ENCODE data around the gene EXD3. TPM values are rescaled to one million over a fixed set of nuclear protein-coding genes. Genes with fewer than 3 reads are reported as not detected.
"Not testable (repeated sequence)": the region's sequence is repeated elsewhere in the genome, so short reads cannot be mapped to it uniquely, and the experiment has no call there.

EXD3 gene
- total RNA-seq, 1 donor from 2014 or later, result 12.0 TPM

DNA sequence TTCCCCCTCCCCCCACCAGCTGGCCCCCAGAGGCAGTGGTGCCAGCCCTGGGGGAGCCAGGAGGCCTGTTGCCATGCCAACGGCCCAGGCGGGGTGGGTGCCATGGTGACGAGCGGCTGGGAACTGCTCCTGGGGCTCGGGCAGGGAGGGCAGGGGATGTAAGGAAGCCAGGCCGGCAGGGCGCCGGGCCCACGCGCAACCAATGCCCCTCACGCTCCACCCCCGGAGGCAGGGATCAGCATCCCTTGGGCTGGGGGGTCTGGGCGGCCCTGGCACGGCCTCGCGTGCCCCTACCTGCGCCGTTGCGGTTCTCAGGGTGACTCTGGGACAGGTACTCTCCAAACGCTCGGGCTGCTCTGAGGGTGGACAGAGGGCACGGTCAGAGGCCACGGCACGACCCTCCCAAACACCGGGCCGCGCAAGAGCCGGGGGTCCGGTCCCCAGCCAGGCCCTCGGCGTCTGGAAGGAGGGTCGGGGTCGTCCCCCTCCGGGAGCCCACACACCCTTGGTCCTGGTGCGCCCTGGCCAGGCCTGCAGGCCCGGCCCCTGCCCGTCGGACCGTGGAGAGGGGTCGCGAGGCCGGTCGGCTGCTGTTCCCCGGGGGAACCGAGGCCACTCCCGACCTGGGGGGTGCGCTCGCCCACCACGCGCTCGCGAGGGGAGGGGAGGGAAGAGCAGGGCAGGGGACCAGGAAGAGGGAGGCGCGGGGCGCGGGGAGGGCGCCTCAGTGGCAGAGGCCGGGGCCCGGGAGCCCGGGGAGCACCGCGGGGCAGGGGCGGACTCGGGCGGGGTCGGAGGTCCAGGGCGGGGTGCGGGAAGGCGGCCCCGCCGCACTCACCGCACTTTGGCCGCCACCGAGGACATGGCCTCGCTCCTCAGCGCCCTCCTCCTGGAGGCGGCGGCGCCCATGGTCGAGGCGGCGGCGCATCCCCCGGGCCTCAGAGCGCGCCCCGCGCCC, 35.5 kb upstream of the EXD3 start:
- DNase-seq (ENCODE audit: low spot score), result peak; percentile 42

GRCh38 chr9:137457406-137458193, 34.6 kb upstream of the EXD3 start:
- DNase-seq (ENCODE audit: low spot score), result no peak

- DNase-seq (ENCODE audit: low spot score), result no peak
Measured at GRCh38 chr9:137456864-137457405, 34.0 kb upstream of the EXD3 start.

DNA sequence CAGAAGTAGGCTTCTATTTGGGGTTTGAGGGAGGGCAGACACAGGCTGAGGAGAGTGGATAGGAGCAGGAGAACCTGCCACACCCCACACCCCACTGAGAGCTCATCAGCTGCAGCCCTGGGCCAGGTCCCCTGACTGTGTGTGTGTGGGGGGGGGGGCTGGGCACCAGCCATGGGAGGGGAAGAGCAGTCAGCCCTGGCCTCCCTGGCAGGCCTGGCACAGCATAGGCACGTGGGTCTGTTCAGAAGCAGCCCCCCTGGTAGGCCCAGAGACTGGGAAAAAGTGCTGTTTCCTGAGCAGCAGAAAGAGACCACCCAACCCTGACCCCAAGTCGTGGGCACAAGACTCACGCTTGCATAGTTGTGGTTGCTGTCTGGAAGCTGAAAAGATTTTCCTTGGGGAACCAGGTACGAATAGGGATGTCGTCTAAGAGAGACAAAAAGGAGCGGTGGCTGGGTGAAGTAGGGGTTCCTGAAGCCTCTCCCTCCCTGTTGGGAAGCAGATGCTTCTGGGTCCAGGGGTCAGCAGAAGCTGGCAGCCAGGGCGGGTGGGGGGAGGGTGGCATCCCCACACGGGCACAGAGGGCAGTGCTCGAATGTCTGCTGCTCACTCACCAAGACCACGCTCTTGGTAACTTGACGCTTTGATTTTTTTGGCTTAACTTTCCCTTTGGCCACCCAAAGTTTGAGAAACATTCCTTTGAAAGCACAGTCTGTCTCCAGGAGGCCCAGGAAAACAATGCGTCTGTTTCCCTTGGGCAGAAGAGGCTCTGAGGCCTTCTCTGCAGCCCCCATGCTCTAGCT, 33.3 kb upstream of the EXD3 start:
- DNase-seq (ENCODE audit: low spot score), result no peak

DNA sequence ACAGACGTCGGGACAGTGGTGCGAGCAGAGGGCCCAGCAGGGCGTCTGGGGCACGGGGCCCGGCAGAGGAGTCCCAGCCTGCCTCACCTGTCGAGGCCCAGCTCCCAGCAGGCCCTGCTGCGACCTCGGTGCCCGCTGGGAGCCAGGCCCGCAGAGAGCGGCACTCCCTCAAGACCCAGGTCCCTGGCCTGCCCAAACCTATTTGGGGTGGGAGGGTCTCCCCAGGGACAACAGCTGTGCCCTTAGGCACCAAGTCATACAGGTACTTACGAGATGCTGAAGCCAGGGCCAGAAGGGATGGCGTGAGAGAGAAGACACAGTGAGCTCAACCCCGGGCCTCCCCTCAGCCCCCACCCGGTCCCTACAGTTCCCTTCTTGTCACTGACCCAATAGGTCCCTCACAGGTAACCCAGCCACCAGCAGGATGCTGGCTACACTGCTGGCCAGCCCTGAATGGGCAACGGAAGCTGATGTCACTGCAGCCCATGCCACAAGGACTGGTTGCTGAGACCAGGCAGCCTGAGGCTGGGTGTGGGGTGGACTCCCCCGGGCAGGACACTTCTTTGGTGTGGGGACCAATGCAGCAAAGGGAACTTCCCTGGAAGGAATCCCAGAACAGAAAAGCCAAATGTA, 32.5 kb upstream of the EXD3 start:
- DNase-seq (ENCODE audit: low spot score), result no peak

- peak; percentile 57 for DNase-seq (ENCODE audit: low spot score)
Measured at GRCh38 chr9:137454597-137455358, 31.8 kb upstream of the EXD3 start.

DNA sequence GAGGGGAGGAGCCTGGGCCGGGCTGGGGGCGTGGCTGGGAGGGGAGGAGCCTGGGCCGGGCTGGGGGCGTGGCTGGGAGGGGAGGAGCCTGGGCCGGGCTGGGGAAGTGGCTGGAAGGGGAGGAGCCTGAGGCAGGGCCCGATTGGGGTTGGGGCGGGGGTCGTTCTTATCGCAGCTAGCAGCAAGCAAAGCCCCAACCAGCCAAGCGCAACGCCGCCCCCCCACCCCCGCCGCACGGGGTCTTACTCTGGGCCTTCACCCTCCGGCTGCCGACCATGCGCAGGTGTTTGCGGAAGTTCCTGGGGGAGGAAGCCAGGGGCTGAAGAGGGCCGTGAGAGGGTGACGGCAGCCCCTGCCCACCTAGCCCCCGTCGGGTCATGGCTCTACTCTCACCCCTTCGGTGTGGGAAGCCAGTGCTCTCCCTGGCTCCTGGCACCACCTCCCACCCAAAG, 31.2 kb upstream of the EXD3 start:
- DNase-seq (ENCODE audit: low spot score), result peak; percentile 28

- peak; percentile 71 for DNase-seq (ENCODE audit: low spot score)
Measured at GRCh38 chr9:137453643-137454081, 30.7 kb upstream of the EXD3 start.

DNA sequence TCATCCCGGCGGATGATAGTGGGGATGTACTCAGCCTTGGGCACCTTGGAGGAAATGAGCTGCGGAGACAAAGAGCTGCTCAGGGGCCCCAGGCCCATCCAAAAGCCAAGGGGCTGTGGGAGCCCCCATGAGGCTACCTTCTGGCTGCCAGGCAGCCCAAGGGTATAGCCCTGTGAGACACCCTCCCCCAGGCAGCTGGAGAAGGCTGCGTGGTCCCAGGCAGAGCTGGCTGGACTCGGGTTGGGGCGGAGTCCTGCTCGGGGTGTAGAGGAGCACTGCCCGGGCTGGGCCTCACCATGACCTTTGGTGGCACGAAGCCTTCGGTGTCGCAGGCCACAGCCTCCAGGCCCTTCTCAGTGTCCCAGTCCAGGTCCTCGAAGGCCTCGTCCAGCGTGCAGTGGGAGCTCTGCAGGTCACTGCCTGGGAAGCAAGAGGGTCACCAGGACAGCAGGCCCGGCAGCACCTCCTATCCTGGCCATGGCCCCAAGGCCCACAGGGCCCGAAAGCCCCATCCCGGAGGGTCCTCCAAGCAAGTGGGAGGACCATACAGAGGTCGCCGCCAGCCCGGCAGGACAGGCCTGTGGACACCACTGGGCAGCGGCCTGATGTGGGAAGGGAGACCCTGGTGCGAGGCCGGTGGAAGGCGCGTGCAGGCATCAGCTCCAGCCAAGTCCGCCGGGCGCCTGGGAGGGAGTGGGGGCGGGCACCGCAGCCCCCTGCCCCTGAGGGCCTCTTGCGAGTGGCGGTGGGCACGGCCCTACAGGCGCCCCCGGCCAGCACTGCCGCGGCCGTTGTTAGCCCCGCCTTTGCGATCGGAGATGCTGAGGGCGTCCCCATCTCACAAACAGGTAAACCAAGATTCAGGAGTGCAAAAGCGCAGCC, 30.0 kb upstream of the EXD3 start:
- DNase-seq (ENCODE audit: low spot score), result no peak

GRCh38 chr9:137452006-137452760, 29.2 kb upstream of the EXD3 start:
- no peak for DNase-seq (ENCODE audit: low spot score)

GRCh38 chr9:137451264-137452005, 28.5 kb upstream of the EXD3 start:
- DNase-seq (ENCODE audit: low spot score), result not testable (repeated sequence)

- DNase-seq (ENCODE audit: low spot score), result not testable (repeated sequence)
Measured at GRCh38 chr9:137450539-137451222, 27.7 kb upstream of the EXD3 start.

DNA sequence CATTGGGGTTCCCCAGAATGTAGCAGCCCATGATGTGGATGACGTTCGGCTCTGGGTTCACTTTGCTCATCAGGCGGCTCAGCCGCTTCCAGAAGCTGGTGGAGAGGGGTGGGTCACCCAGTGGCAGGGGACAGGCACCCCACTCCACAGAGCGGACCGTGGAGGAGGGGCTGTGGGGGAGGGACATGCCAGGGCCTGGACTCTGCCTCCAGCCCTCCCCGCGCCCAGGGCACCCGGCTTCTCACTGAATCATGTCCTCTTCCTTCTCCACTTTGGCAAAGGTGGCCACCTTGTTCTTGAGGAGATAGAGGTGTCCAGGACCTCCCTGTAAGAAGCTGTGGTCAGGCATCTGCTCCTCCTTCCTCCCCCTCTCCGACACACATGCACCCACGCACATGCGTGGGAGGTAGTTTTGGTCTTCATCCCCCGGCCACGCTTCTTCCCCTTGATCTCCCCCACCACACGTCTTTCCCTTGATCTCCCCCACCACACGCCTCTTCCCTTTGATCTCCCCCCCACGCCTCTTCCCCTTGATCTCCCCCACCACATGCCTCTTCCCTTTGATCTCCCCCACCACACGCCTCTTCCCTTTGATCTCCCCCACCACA, 27.1 kb upstream of the EXD3 start:
- no peak for DNase-seq (ENCODE audit: low spot score)

DNA sequence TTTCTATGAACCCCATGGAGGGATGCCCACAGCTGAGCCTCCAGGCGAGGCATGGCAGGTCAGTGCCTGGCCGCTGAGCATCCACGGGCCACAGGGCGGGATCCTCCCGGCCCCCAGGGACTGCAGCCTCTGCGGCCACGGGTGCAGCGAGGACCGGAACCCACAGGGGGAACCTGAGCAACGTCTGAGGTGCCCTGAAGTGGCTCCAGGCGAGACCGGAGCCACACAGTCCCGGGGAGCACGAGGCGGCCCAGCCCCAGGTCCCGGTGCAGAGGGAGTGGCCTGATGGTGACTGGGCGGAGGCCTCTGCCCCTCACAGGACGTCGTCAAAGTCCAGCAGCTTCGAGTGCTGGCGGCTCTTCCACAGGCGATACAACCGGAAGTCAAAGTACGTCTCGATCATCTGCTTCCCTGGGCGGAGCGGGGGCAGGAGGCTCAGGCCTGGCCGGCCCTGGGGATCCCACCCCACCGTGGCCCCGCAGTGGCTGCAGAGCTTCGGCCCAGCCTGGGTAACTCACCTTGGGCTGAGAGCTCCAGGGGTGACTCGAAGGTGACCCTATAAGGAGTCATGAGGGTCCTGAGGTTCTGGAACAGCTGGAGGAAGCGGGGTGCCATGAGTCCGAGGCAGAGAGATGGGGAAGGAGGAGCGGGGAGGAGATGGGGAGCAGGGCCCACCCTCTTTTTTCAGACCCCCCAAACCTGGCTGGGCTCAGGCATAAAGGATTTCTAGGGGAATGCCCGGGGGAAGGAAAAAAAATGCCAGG, 26.3 kb upstream of the EXD3 start:
- DNase-seq (ENCODE audit: low spot score), result no peak

DNA sequence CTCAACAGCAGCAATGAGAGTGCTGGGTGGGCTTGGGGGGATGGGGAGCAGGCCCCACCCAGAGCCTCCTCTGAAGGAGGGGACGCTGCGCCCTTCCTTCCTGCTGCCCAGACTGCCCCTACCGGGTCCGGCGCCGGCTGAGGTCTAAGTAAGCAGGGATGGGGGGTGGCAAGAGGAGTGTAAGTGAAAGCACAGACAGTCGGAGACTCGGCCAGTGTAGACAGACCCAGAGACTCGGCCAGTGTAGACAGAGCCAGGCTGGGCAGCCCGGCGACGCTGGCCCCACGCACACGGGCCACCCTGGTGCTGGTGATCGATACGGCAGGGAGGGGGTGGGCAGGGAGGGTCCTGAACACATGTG, 25.6 kb upstream of the EXD3 start:
- DNase-seq (ENCODE audit: low spot score), result no peak

Measured in umbilical cord (tissue), 2 donors.